DND-41 (cell line): Measurements from ENCODE around the gene LCE2A.

Experiments used
- EZH2 ChIP-seq: IDR thresholded peaks from 3 replicates; pipeline ENCODE4 v1.6.1; 2012; ENCODE audit warnings: borderline replicate concordance, low read depth, mild to moderate bottlenecking, moderate library complexity, low read length, inconsistent platforms; ENCODE audit not compliant: severe bottlenecking
- TF ChIP-seq, protein P1 (sequence below): IDR thresholded peaks from 2 replicates; pipeline ENCODE4 v1.5.1; 2012; ENCODE audit warnings: borderline replicate concordance, low read length, moderate library complexity, mild to moderate bottlenecking; ENCODE audit not compliant: poor library complexity, severe bottlenecking; ENCODE audit errors: extremely low read depth

DNA sequence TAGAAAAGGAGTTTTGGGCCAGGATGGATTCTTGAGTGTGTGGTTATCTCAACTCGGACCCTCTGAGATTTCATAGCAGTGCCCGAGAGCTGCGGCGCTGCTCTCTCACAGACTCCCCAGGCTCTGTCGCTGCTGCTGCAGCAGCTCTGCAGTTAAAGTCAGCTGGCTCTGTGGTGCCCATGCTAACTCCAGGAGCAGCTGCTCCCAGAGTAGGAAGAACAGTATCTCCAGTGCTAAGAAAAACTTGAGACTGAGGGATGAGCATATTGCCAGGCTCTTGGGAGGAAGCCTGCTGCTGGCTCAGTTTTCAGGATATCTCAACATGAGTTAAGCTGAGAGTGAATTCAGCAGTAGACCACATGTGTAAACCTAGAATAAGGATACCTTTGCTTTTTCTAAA is 30.5 kb upstream of the LCE2A start:
- TF ChIP-seq, protein P1, sequence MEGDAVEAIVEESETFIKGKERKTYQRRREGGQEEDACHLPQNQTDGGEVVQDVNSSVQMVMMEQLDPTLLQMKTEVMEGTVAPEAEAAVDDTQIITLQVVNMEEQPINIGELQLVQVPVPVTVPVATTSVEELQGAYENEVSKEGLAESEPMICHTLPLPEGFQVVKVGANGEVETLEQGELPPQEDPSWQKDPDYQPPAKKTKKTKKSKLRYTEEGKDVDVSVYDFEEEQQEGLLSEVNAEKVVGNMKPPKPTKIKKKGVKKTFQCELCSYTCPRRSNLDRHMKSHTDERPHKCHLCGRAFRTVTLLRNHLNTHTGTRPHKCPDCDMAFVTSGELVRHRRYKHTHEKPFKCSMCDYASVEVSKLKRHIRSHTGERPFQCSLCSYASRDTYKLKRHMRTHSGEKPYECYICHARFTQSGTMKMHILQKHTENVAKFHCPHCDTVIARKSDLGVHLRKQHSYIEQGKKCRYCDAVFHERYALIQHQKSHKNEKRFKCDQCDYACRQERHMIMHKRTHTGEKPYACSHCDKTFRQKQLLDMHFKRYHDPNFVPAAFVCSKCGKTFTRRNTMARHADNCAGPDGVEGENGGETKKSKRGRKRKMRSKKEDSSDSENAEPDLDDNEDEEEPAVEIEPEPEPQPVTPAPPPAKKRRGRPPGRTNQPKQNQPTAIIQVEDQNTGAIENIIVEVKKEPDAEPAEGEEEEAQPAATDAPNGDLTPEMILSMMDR, result no peak
- no peak for TF ChIP-seq EZH2
